Stimulated activated CD4-positive, alpha-beta T cell treated with anti-CD3 and anti-CD28 coated beads, Interleukin-2, amount 100 ng/mL, for 4 hours (primary cell): ENCODE results near the gene KLK8.
"Not testable (repeated sequence)": the region's sequence is repeated elsewhere in the genome, so short reads cannot be mapped to it uniquely, and the experiment has no call there.

ENCODE experiments used
- DNase-seq: peaks from one replicate; pipeline ENCODE4 v3.0.0-alpha.2; 2020; ENCODE audit warnings: low read depth

KLK8 gene

DNA sequence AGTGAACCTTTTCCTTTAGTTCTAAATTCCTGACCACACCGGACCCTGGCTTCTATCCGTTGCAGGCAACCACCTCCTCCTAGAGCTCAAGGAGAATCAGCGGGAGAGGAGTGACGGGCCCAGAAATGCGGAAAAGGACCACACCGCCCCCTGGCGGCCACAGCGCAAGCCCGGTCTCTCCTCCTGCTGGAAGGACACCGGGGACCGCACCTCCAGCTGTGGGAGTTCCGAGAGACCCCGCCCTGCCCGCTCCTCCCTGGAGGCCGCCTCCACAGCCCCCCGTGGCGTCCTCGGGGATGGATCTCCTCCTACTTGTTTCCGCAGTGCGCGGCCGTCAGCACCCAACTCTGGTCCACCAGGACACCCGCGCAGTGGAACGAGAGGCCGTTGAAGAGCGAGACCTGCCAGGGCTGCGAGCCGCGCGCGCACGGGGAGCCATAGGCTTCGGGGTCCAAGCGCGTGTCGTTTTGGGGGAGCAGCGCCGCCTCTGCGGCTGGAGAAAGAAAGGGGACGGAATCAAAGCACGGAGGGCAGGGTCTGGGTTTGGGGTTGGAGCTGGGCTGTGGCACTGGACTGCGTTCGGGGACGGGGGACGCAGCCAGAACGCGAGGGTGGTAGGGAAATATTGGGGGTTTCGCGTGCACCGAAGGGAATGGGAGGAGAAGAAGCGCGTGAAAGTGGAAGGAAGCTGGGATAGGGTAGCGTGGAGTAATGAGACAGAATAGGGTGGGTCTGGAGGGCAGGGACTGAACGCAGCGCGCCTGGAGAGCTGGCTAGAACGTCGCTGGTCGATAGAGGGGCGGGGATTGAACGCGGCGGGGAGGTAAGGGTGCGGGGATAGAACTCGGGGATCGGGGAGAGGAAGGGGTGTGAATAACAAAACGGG, 15.6 kb upstream of the KLK8 start:
- DNase-seq: peak; percentile 26

DNA sequence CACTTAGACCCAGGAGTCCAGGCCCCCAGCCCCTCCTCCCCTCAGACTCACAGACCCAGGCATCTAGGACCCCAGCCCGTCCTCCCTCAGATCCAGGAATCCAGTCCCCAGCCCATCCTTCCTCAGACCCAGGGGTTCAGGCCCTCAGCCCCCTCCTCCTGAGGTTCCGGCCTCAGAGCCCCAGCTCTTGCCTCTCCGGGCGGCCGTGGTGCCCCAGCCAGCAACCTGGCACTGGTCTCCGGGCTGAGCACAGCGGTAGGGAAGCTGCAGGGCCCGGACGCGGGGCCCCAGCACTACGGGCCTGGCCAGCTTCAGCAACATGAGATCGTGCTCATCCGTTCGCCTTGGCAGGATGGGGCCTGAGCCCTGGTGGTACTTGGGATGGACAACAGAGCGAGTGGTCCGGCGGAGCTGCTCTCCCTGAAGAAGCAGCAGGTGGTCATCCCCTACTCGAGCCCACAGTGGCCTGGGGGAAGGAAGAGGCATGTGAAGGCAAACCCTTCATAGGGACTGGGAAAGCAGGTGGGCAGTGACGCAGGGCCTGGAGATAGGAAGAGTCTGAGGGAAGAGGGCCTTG, 14.4 kb upstream of the KLK8 start:
- DNase-seq: no peak

DNA sequence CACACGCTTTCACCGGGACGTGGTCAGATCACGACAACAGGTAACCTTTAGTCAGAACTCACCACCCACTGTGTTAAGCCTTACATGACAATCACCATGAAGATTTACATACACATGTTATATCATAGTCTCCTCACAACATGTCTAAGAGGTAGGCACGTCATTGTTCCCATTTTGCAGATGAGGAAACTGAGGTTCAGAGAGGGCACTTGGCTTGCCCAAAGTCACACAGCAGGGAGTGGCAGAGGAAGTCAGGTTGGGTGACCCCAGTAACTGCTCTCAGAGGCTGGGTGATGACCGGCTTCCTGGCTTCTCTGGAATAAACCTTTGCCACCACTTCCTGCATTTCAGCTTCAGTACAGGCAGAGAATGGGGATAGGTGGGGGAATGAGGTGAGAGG, 12.8 kb upstream of the KLK8 start:
- DNase-seq: no peak

DNA sequence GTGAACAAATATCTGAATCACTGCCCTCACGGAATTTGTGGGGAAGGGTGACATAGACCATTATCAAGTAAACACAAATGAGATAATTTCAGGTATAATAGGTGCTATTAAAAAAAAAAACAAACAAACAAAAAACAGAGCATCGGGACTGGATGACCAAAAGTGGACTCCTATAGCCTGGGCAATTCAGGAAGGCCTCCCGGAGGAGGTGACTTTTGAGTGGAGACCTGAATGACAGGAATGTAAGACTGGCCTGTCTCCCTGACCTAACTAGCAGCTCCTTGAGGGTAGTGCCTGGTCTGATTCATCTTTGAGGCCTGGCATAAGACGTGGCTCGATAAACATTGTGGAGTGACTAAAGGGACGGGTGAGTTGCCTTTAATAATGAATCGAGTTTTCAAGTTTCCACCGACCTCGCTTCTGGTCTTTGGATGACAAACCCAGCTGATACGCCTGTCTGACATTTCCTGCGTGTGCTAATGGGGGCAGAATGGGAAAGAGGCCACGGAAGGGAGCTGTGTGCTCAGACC, 11.3 kb upstream of the KLK8 start:
- no peak for DNase-seq

DNA sequence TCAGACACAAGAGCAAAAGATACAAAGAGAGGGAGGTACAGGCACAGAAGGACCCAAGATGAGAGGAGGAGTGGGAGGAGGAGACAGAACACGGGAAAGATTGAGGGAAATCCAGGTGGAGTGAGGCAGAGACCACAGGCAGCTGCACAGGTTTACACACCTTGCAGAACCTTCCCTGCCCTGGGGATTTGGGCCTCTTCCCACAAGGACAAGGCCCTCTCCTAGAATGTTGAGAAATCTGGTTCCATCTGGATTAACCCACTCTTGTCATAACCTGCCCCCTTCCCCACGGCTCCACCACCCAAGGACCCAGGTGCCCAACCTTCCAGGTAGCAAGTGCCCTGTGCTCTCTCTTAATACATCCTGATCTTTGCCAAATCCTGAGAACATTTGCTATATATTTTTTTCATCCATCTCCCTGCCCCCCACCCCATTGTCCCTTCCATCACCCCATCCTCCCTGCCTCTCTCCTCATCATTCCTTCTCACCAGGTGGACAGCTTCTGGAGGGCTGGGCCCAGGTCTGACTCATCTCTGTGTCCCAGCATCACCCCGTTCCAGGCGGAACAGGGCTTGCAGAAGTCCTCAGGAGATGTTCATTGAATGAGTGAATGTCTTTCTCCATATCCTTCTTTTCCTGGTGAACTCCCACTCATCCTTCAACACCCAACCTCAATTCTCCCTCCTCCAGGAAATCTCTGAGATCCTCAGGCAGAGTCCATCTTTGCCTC, 8.8 kb upstream of the KLK8 start:
- DNase-seq: no peak

DNA sequence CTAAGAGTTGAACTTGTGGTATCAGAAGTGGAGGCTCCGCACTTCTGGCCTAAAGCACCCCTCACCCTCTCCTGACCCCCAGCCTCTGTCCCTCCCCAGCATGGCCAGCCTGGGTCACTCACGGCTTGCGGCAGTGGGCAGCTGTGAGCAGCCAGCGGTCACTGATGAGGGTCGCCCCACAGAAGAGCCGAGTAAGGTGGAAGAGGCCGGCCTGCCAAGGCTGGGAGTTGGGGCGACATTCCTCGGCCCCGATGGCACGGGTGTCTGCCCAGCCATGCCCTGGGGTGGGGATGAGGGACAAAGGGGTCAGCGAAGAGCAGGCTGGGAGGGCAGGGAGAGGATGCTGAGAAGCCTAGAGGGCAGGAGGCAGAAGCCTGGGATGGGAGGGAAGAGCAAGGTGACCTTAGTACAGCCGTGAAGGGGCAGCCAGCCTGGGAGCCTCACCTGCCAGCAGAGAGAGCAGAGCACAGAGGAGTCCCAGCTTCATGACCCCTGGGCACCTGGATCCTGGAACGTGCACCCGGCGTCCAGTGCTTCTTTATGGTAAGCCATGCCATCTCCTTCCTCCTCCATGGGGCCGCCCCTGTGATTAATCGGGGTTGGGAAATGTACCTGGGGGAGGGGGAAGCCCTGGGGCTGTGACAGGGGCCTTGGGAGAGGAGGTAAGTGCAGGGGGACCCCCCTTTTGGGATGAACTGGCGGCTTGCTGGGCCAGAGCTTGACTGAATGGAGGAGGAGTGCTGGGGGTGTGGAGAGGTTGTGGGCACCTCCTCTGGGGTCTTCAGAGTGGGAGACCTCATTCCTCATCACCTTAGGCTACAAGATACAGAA, 7.9 kb upstream of the KLK8 start:
- DNase-seq: no peak

DNA sequence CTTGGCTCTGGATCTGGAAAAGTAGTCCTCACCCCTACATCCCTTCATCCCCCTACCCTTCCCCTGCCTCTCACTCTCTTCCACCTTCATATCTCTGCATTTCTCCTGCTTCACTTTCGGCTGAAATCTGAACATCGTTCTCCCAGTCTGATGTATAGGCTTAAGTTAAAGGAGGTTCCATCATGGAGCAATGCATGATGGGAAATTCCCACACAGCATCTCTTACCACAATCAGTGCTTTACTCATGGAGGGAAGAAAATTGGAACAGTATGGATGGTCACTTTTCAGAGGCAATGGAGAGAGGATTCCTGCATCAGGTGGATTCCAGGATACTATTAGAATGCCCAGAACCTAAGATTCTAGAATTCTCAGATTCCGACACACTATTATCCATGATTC, 6.1 kb upstream of the KLK8 start:
- DNase-seq: no peak

DNA sequence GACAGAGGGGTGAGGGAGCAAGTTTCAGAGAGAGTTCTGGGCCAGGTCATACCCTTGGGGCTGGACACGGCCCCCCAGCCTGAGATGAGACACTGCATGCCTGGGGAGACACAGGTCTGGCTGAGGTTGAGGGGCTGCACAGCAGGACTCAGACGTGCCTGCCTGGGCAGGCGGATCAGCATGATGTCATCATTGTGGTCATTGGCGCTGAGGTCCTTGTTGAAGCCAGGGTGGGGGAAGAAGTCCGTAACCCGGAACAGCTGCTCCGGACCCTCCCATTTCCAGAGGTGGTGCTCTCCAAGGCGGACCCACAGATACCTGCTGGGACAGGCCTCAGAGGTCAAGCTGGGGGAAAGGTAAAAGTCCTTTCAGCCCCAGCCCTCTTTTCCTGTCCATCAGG, 5.0 kb upstream of the KLK8 start:
- DNase-seq: no peak

DNA sequence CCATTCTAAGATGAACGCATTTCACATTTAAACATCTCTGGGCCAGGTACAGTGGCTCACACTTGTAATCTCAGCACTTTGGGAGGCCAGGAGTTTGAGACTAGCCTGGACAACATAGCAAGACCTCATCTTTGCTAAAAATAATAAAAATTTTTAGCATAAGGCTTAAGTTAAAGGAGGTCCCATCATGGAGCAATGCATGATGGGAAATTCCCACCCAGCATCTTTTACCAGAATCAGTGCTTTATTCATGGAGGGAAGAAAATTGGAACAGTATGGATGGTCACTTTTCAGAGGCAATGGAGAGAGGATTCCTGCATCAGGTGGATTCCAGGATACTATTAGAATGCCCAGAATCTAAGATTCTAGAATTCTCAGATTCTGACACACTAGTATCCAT, 3.8 kb upstream of the KLK8 start:
- DNase-seq: no peak

DNA sequence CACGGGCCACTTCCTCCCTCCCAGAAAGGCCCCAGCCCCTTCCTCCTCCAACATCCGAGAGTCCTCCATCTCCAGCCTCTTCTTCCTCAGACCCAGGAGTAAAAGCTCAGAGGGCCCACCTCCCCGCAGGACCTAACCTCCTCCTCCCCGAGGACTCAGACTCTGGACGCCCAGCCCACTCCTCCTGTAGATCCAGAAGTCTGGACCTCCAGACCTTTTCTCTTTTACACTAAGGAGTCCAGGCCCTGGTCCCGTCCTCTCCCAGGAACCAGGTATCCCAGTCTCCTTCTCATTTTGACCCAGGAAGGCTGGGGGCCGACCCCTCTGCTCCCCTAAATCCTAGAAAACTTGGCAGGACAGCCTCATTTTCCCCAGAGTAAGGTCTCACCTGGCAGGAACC, 1.9 kb upstream of the KLK8 start:
- no peak for DNase-seq

DNA sequence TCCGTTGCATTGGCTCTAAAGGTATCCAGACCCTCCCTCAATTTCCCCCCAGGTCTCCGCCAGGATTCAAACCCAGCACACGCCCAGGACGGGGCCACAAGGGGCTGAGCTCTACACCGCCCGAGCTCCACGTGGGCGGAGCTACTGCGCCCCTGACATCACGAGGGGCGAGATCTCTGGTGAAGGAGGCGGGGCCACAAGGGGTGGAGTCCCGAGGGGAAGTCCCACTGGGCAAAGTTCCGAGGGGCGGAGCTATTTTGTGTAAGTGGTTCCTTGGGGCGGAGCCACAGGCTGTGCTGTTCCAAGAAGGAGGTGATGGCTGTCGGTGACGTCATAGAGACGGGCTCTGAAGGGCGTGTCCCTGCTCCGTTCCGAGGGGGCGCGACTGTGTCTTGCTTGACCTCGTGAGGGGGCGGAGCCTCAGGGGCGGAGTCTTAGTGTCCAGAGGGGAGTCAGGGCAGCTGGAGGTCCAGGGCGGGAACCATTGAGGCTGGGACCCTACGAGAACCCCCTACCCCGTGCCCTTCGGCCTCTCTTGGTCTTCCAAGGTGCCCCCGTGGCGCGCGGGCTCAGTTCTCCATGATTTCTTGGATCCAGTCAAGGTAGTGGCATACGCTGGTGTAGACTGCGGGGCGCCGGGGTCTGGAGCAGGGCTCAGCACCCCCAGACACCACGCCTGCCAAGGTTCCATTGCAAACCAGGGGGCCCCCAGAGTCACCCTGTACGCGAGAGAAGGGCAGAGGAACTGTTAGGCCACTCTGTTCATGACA, 1.3 kb upstream of the KLK8 start:
- DNase-seq: no peak

DNA sequence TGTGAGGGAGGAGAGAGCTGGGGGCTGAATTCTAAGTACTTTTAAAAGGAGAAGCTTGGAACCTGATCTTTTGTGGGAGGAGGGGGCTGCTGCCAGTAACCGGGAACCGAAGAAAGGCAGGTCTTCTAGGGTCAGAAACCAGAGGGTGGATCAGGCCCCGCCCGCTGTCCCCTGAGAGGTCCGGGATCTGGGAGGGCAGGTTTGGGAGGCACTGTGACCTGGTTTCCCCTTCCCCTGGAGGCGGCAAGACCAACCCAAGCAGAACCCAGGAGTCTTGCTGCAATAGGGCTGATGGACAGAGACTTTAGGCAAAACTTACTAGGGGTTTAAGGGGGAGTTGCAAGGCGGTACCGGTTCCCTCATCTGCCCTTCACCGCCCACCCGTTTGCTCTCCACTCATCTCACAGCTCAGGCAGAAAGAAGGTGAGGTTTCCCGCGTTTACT, 707 bp upstream of the KLK8 start:
- DNase-seq: no peak

DNA sequence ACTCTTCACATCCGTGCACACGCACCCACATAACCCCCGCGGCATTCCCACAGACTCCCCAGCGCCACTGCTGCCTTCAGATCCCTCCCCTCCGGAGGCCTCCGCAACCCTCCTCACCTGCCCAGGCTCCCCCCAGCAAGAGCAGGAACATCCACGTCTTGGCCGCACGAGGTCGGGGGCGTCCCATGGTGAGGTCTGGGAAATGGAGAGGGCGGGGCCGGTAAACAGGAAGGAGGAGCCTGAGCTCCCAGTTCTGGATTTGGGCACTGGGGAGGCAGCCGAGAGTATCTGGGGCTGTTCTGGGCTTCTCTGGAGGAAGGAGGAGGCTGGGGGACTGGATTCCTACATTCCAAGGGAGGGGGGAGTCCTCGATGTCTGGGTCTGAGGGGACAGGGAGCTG, 423 bp downstream of the KLK8 start:
- no peak for DNase-seq

DNA sequence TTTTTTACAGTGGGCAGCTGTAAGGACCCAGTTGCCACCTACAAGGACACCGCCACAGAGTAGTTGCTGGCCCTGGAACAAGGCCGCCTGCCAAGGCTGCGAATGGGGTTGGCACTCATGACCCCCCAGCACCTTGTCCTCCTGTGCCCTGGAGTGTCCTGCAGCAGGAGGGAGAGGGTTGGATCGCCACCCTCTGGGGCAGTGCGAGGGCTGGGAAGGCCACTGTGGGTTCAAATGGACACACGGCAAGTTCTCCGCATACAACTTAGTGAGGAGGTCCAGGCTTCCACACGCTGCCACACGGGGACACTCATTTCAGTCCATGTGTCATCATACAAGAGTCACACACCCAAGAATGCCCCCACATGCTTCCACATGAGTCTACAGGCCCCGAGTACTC, 978 bp downstream of the KLK8 start:
- DNase-seq: no peak

DNA sequence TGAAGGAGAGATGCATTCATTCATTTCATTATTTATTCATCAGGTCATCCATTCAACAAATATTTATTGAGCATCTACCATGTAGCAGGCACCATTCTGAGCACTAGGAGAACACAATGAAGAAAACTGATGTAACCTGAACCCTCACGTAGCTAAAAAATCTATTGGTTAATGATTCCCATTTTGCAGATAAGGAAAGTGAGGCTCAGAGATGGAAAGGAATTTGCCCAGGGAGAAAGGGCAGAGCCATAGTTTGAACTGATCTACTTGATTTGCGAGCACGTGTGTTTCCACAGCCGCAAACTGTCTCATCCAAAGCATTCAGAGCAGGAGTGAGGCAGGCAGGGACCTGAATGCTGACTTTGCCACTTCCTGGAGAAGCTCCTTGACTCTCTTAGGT, 2.7 kb downstream of the KLK8 start:
- no peak for DNase-seq

DNA sequence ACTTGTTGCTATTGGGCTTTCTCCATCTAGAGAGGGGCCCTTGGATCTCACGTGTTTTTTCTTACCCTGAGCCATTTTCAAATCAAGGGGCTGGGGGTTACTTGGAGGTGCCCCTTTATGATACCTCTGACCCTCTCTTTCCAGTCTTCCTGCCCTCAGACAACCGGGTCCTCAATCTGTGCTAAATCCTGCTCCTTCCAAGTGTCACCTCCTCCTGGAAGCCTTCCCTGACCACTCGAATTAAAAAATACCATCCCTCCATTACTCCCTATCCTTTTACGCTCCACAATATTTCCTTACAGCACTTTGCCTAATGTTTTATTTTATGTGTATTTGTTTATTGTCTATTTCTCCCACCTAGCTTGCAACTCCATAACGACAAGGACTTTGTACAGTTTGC, 3.3 kb downstream of the KLK8 start:
- DNase-seq: no peak

DNA sequence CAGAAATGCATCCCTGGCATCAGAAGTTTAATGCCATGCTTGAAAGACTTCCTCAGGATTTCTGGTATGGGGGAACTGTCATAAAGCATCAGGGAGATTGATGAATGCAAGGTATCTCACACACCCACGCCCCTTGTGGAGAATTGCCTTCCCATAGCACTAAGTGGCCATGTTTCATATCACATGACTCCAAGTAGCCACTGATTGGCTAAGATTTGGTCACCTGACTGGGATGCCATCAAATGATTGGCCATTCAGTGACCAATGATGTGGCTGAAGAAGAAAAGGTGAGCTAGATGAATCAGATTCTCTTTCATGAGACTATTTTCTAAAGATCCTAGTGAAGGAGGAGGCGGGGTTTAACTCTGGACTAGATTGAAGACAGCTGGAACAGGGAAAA, 7.3 kb downstream of the KLK8 start:
- no peak for DNase-seq

DNA sequence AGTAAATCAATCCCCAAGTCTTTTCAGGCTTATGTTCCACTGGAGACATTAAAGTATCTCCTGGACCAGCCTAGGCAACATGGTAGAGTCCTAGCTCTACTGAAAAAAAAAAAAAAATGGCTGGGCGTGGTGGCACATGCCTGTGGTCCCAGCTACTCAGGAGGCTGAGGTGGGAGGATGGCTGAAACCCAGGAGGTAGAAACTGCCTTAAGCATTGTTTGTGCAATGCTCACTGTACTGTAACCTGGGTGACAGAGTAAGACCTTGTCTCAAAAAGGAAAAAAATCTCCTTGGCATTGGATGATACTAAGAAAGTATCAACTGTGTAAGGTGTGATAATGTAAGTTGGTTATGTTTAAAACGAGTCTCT, 8.8 kb downstream of the KLK8 start:
- no peak for DNase-seq

DNA sequence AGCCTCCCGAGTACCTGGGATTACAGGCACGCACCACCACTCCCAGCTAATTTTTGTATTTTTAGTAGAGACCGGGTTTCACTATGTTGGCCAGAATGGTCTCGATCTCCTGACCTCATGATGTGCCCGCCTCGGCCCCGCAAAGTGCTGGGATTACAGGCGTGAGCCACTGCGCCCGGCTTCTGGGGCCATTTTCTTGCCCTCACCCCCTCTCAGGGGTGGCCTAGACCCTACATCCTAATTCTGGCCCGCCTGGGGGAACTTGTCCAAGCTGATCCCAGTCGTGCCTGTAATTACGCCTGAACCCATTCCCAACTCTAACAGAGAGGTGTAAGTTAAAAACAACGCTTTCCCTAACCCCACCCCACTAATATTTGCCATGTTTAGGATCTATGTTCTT, 17.0 kb downstream of the KLK8 start:
- not testable (repeated sequence) for DNase-seq

DNA sequence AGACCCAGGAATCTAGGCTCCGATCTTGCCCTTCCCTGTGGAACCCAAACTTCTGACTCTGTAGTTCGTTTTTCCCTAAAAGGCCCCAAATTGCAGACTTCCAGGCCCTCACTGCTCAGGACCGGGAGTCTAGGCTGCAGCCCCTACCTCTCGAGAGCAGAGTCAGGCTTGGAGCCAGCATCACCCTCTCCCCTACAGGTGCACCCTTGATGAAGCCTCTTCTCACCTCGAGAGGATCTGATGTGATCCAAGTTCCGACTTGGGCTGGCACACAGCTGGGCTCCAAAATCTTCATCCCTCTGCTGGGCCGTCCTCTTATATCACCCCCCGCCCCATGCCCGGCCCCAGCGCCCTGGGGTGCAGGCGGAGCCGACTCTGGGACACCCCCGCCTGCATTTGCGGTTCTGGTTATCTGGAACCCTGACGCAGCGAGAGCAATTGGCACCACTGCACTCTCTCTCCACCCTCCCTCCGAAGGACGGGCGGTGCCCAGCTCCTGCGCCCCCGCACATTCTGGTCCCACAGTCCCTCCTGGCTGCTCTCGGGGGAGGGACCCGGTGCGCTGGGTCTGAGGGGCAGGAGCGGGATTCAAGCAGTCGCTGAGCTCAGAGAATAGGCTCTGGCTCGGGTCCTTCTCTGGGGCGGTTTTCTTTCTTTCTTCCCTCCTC, 17.6 kb downstream of the KLK8 start, which contains the start of gene KLK7:
Gene KLK7 (minus strand): TSS at position 293 of the 668 bp plus-strand sequence. CDS start 1,518 bp downstream, outside the sequence.
- no peak for DNase-seq

DNA sequence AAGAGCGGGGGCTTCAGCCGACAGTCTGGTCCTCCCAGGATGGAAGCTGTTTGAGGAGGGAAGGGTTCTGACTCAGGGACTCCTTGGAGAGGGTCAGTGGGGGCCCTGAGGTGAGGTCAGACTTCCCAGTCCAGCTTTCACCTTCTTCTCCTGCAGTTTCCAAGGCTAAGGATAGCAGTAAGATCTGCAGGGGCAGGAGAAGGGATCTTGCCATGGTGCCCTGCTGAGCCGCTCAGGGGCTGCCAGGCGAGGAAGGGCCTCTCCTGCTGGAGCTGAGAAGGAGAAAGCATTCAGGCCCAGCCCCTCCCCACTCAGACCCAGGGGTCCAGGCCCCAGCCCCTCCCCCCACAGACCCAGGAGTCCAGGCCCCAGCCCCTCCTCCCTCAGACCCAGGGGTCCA, 19.2 kb downstream of the KLK8 start:
- no peak for DNase-seq
